ENCODE results near the gene MATN4. TPM values are rescaled to one million over a fixed set of nuclear protein-coding genes. Genes with fewer than 3 reads are reported as not detected.
A peak's percentile ranks its signal among the peaks of the same experiment; 100 is the strongest.

The MATN4 gene
- total and polyA plus RNA-seq, 2 of the 4 experiments (the other 2 are of a cell fraction): 0.12 TPM; not detected in 1

GRCh38 chr20:45353746-45354145, 45.6 kb upstream of the MATN4 start:
- peak overlapping the region in 1 of 2 experiments; percentile 58; a peak in 1 of 4 replicates for H4K8ac ChIP-seq (ENCODE audit: low read depth in 2 of 2, low read length in 2 of 2)
- no peak overlapping the region for H3K4me2 ChIP-seq (ENCODE audit: low read depth, low read length)
- peak overlapping the region; percentile 60; the same call in 1 of the 2 replicates for H2BK20ac ChIP-seq (ENCODE audit: low read depth, low read length)
- H3K9ac ChIP-seq (ENCODE audit: low read depth, low read length): no peak overlapping the region
- no peak for DNase-seq
- H2BK120ac ChIP-seq (ENCODE audit: low read depth, low read length): peak overlapping the region; percentile 36; the same call in 1 of the 2 replicates
- H4K20me1 ChIP-seq (ENCODE audit: insufficient read depth, low read length): peaks cover 5% of the 10 kb centered on the region; the same call in 1 of the 2 replicates
- H3K79me1 ChIP-seq (ENCODE audit: low read depth in 1 of 2, low read length in 2 of 2): peaks cover 0 to 16% of the 10 kb centered on the region in 2 experiments; a peak in 2 of 4 replicates
- 0 out of 2 replicates have a peak overlapping the region, but pooled peaks have one; percentile 64 for H3K23ac ChIP-seq (ENCODE audit: low read depth, low read length)
- H2AK5ac ChIP-seq (ENCODE audit: low read depth, low read length): peak overlapping the region; percentile 36
- POLR2A ChIA-PET (ENCODE audit: unreplicated experiment): no interaction called here
- 0 out of 2 replicates have a peak overlapping the region, but pooled peaks have one; percentile 10 for H3K27ac ChIP-seq (ENCODE audit: insufficient read depth, low read length)
- no peak for ATAC-seq (ENCODE audit: low read depth)
- WGBS, 2 experiments (ENCODE audit: extremely low coverage in 2 of 2, insufficient read length in 1 of 2): 67% methylated on average over 1 of the region's 1 CpG; no CpG with 5 or more reads in 1 of the 2 experiments
- peak overlapping the region; percentile 50 for H3K4ac ChIP-seq (ENCODE audit: low read depth, low read length)
- H3K9me1 ChIP-seq (ENCODE audit: insufficient read depth, low read length): peaks cover 9% of the 10 kb centered on the region
- in situ Hi-C loops (cut with MboI; ENCODE audit: low sequenced_read_pairs) (no loop called here), intact Hi-C loops (cut with micrococcal nuclease) (no loop called here), dilution Hi-C loops (cut with HindIII; ENCODE audit: low sequenced_read_pairs, unreplicated experiment) (no loop called here)
- peak overlapping the region; percentile 33; the same call in 1 of the 2 replicates for H3K18ac ChIP-seq (ENCODE audit: low read depth, low read length)
- H2BK15ac ChIP-seq (ENCODE audit: low read depth, low read length): peak overlapping the region; percentile 7; the same call in 1 of the 3 replicates
- H3K36me3 ChIP-seq (ENCODE audit: control insufficient read depth, insufficient read depth, low read length): no peaks in the 10 kb centered on the region
- no peak overlapping the region for H3K56ac ChIP-seq (ENCODE audit: extremely low read depth, insufficient read depth, low read length)
- no TSS peak for BruUV-seq (replicated peaks)
- H3K4me3 ChIP-seq (ENCODE audit: insufficient read depth, low read depth, low read length): no peak overlapping the region
- CTCF ChIA-PET: interaction anchor here (1.7 kb wide), 1 partner anchor 9 kb away, joined by 4 read pairs; the partner anchor contains the start of gene SYS1
- peak overlapping the region; percentile 47 for H2AFZ ChIP-seq (replicated peaks; ENCODE audit: low read length, poor library complexity)
- peak overlapping the region; percentile 81 for H2BK5ac ChIP-seq (ENCODE audit: low read depth, low read length, poor library complexity, severe bottlenecking)
- H3K27me3 ChIP-seq (ENCODE audit: control insufficient read depth, insufficient read depth, low read length): no peaks in the 10 kb centered on the region
- TF ChIP-seq RCOR1 (IDR thresholded peaks at IDR 0.05; ENCODE audit: insufficient replicate concordance, low read length) (no peak), CEBPB (IDR thresholded peaks at IDR 0.05; ENCODE audit: low read depth, low read length) (no peak)
- H3K14ac ChIP-seq (replicated peaks; ENCODE audit: low read depth, low read length): 0 out of 2 replicates have a peak overlapping the region, but pooled peaks have one; percentile 55
- H3K9me3 ChIP-seq (ENCODE audit: control insufficient read depth, insufficient read depth, low read length): no peaks in the 10 kb centered on the region
- peaks cover 26% of the 10 kb centered on the region for H3K4me1 ChIP-seq (ENCODE audit: control insufficient read depth, insufficient read depth, low read length)
- peak overlapping the region; percentile 54; the same call in 1 of the 2 replicates for H4K5ac ChIP-seq (ENCODE audit: low read depth, low read length)
- H4K91ac ChIP-seq (ENCODE audit: insufficient read depth, low read depth, low read length): peak overlapping the region; percentile 33
- H2AK9ac ChIP-seq (replicated peaks; ENCODE audit: low read depth, low read length, poor library complexity): no peak overlapping the region

Measured in IMR-90 (cell line).